ENCODE results near the gene SULF2.
"Not testable (repeated sequence)": the region's sequence is repeated elsewhere in the genome, so short reads cannot be mapped to it uniquely, and the experiment has no call there.

SULF2 gene

DNA sequence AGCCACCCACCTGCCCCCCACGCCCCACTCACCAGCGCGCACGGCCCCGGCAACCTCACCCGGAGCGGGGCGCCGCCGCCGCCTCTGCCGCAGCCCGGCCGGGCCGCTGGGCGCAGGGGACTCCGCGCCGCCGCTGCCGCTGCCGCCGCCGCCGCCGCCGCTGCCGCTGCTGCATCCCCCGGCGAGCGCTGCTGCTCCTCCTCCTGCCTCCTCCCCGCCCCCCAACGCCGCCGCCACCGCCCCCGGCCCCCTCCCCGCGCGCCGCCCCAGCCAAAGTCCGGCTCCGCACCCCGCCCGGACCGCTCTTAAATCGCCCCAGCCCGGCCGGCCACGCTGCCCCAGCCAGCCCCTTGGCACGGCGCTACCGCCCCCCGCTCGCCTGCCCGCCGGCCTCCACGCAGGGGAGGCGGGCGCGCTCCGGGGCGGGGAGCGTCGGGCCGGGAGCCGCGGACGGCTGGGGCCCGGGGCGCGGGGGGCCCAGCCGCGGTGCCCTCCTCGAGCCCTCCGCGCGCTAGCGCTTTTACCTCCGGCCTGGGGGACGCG is at the start of gene SULF2:
Gene SULF2, minus strand, starts transcription at position 171 of the 543 bp plus-strand sequence. CDS start 28,118 bp downstream, outside the sequence.
- DNase-seq, result no peak

DNA sequence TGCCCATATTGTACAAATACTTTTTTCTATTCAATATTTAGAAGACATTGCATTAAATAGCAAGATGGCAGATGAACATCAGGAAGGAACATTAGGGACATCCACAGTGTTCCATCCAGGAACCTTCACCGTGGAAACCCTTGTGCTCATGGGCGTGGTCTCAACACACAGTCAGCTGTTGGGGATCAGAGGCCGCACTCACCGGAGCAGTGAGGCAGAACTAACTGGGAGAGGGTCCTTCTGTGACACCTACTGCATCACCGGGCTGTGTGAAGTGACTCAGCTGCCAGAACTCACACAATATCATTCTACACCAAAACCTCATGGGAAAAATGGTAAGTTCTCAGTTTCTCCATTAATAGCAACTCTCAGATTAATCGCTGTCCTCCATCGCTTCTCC is 46.4 kb upstream of the SULF2 start:
- DNase-seq, result not testable (repeated sequence)

DNA sequence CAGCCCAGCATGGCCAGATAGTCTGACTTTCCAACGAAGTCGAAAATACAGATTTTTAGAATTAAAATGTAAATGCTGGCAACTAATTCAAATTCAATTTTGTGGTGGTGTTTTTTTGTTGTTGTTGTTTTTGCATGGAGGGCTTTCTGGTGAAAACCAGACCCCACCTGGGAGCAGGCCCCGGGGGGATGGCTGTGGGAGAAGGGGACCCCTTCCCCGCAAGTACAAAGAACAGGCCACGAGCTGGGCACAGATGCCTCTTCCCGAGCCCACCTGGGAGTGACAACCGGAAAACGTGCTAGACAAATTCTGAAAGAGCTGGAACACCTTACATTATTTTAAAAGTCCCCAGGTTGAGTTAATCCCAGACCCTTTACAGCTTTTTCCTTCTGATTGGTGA is 41.4 kb upstream of the SULF2 start:
- DNase-seq, result not testable (repeated sequence)

DNA sequence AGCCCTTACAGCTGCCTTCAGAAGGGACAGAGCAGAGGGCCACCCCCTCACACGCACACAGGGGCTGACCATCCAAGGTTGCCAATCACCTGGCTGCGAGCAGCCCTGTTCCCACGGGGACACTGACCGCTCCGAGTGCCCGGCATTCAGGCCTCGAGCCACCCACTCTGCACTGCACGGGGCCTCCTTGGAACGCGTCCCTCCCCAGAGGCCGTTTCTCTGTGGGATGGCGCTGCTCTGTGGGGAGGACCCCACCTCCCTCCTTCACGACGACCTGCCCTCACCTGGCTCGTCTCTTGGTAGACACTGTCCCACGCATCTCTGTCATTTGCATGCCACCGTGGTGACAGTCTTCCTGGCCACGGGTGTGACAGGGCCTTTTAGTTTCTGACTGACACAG is 40.7 kb upstream of the SULF2 start:
- DNase-seq, result not testable (repeated sequence)

DNA sequence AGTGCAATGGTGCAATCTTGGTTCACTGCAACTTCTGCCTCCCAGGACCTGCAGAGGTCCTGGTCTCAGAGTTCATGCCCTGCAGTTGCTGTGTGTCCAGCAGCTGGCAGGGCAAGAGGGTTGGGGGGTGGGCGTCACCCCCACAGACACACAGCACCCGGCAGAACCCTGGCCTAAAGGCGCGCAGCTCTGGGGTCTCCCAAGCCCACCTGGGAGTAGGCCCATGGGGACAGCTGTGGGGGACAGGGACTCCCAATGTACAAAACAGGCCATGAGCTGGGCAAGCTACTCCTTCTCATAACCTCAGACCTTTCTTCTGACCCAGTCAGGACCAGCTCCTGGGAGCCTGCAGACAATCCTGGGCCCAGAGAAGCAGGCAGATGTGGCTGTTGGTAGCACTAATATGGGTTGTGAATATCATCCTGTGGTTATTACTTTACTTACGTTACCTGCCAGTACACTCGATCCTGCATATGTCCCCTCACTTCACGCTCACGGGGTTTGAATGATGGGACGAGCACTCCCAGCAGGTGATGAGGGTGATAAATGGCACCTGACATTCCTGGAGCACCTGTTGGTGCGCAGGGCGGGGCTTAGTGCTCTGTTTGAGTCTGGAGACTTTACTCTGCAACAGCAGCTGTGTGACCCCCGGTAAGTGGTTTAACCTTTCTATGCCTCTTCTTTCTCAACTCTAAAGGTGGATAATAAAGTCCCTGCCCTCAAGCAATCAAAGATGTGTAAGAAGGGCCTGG is 39.9 kb upstream of the SULF2 start:
- no peak for DNase-seq

DNA sequence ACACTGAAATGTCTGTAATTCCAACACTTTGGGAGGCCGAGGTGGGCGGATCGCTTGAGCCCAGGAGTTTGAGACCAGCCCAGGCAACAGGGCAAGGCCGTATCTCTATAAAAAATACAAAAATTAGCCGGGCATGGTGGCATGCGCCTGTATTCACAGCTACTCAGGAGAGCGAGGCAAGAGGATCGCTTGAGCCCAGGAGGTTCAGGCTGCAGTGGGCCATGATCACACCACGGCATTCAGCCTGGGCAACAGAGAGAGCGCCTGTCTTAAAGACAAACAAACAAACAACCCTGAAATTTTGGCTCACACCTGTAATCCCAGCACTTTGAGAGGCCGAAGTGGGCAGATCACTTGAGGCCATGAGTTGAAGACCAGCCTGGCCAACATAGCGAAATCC is 38.7 kb upstream of the SULF2 start:
- not testable (repeated sequence) for DNase-seq

DNA sequence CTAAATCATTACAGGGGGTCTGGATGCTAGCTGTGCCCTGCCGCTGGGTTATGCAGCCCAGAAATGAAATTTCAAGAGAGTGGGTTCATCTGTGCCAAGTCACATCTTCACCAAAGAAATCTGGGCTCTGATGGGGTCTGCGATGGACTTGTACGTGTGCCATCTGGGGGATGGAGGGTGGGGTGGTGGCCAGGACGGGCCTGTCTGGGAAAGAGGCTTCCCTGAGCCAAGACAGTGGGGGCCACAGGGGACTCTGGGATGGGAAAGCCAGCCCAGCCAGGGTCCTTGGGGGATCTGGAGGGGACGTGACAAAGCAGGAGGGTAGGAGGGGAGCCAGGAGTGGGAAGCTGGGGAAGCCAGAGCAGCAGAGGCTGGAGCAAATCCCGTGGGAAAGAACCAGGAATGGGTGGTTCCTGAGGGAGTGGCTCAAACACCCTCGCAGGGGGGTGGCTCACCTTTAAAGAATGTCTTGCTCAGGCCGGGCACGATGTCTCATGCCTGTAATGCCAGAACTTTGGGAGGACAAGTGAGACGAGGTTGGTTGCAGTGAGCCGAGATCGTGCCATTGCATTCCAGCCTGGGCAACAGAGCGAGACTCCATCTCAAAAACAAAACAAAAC is 36.3 kb upstream of the SULF2 start:
- no peak for DNase-seq

DNA sequence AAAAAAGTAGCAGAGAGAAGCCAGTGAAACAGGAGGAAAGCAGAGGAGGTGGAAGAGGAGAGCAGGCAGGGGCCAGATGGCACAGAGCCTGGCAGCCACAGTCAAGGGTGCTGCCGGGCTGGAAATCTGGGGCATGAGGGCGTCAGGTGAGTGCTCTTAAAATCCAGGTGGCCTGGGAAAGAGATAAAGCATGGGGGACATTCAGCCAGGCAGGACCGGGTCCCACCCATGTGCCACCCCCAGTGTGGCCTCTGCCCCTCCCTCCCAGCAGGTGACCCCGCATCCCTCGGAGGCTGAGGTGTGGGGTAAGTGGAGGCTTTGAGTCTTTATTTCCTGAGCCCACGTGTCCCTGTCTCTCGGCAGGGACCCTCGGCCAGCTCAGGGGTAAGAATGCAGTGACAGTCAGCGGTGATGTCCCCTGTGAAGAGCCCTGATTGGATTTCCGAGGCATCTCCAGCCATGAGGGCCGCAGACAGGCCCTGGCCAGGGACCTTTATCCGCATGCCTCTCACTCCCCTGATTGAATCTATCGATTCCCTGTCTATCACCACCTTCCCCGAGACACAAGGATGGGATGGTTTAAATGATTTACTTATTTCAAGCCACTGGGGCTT is 33.8 kb upstream of the SULF2 start:
- DNase-seq, result no peak

DNA sequence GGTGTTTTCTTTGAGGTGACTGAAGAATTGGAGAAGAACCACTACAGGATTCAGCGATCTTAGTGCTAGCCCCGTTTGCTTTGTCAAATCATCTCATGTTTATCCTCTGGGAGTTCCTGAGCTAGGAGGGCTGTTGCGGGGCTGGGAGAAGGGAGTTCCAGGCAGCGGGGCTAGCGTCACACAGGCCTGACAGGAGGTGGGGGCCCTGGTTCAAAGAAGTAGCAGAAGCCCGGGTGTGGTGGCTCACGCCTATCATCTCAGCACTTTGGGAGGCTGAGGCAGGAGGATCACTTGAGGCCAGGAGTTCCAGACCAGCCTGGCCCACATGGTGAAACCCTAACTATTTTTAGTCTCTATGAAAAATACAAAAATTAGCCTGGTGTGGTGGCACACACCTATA is 33.2 kb upstream of the SULF2 start:
- no peak for DNase-seq

DNA sequence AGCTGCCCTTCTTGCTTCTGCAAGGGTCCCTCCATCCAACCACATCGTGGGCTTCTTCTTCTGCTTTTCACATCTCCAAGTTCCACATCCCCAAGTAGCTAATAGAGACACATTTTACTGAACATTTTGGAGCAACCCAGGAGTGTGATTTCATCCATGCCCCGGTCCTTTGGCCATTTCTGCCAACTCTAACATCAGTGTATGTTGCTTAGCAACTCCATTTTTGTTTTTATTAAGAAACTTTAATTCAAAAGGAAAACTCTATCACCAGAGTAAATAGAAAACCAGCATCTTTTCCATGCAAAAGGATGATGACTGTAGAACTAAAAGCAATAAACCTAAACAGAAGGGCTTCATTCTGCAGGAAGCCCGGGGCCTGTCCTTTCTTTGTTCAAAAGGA is 32.7 kb upstream of the SULF2 start:
- DNase-seq, result no peak

DNA sequence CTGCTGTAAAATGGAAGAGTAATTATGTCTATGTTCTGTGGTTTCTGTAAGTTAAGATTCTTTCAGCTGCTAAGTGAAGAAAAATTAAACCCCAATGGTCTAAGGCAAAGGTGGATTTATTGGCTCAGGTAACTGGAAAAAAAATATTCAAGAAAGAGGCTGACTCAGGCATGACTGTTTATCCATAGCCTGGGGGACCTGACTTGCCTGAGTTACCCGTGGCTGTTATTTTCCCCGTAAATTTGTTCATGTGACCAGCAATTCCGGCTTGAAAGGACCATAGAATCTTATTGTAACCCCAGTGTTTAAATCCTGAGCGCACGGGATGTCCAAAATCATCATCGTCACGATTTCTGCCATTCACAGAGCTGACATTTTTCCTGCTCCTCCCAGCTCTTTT is 32.3 kb upstream of the SULF2 start:
- DNase-seq, result no peak

DNA sequence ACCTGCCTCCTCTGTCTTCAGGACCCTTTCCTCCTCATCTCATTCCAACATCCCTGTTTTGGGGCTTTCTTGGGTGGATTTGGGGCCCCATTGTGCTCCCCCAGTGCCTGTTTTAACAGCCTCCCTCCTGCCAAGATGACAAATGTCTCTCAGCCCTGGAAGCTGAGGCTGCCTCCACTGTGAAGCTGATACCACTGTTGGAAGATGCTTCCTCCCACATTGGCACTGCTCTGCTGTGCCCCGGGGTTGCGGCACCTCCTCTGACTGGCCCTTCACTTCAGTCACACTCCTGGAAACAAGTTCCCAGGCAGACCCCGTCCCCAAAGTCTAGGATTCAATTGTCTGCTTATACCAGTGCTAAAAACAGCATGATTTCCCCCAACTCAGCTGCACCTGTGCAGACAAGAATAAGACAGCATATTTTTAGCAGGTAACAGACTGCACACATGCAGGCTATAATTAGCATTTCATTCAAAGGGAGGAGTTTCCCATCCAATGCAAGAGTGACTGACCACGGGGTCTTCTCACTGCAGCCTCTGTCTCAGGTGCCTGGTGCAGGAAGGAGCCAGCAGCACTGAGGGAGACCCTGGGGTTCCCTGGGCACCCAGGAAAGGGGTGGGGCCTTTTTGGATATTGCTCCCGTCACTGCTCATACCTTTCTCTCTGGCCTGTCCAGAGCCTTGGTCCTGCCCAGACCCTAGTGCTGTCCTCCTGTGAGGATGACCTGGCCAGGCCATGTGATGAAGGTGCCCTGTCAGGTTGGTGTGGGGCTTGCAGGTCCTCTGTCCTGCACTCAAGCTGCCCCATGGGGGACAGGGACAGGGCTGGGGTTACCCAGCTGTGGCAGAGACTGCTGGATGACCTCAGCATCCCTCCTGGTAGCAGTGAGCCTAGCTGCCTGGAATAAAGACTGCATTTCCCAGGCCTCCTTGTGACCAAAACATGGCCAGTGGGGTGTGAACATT is 31.5 kb upstream of the SULF2 start:
- DNase-seq, result no peak

DNA sequence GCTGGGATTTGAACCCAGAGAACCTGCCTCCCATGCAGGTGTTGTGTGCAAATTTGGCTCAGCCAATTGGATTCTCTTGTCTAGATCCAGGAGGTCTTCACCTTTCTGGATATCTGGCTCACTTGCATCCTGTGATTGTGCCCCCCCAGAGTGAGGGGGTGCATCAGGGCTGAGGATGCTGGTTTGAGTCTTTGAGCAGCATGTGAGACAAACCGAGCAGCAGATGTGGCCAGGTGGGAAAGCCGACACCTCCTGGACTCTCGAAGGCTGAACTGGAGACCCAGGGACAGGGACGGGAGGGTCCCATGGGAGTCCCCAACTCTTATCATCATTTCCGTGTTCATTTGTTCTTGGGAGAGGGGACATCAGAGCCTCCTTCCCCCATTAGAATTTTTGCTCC is 30.6 kb upstream of the SULF2 start:
- no peak for DNase-seq

DNA sequence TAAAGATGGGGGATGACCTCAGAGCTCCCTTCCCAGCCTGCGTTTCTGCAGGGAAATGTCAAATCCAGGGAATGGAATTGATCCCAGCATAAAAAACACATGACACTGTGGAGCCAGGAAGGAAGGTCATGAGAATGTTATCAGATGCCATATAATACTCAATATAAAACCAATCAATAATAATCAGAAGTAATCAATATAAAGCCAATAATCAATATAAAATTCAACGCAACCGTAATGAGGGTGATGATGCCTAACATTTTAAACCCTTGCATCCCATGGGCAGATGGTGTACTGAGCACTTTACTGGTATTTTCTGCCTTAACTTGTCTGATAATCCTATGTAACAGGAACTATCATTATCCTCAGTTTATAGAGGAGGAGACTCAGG is 30.1 kb upstream of the SULF2 start:
- DNase-seq, result no peak

DNA sequence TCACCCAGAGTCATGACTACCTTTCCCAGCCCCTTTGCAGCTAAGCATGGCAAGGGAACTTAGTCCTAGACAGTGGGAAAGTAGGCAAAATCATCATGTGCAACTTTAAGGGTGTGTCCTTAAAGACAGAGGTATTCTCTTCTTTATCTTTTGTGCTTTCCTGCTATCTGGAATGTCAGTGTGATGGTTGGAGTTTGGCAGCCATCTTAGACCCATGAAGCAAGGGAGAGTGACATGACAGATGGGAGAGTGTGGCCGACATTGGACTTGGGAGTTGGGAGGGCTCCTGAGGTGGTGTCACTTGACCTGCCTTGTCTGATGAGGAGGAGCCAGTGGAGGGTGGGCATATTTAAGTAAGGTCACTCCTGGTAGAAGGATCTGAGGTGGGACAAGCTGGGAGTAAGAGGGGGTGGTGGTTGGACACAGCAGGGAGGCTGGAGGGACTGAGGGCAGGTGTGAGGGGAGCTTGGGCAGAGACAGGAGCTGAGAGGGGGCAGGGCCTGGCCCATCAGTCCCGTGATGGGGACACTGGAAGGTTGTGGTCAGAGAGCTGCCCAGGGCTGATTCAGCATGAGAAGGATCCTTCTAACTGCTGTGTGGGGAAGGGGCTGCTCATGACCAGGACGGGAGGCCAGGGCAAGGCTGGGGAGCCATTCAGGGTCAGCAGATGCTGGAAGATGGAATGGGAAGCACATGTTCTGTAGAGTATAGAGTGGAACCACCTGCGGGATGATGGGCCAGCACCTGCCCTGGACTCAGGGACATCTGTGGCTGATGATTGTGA is 29.5 kb upstream of the SULF2 start:
- DNase-seq, result no peak

DNA sequence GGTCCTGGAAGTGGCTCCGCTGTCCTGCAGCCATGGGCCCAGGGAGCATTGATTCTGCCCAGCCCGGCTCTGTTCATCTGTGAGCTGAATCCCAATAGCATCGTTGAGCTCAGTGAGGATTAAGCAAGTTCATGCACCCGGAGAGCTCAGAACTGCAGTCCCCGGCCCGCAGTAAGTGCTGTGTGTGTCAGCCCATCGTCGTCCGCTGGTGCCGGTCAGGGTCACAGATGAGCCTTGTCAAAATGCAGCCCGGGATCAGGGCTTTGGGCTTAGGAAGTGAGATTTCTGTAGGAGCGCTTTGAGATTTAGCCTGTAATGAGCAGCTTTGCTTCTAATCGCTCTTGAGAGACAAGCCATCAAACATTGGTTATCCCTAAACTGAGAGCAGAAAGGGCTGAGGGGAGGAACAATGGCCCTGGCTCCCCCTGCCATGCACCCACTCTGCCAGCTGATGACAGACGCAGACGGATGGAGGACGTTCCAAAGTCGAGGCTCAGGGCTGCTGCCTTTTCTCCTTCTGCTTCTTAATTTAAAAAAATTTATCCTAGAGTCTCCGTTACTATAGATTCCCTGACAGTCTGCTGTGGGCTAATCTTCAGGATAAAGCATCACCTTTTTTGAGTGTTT is 25.6 kb upstream of the SULF2 start:
- no peak for DNase-seq

DNA sequence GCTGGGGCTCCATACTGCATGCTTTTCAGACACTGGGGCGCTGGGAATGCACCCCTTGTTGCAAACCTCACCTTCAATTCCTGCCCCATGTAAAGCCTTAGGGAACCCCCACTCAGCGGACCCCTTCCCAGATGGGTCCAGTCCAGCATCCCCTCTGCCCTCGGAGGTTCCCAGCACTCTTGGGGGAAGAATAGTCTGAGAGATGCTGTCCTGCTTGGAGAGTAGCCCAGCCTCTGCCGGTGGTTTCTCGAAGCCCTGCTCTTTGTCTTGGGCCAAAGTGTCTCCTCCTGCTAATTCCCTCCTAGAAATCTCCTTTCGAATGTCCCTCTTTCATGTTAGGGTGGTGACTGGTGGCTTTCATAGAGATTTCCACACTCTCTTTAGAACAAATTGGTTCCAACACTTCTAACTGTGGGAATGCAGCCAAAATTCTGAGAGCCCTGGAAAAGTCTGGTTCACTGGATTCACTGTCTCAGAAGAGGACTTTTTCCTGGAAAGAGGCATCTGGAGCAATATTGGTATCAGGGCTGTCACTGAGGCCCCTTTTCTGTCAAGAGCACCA is 24.9 kb upstream of the SULF2 start:
- DNase-seq, result no peak

DNA sequence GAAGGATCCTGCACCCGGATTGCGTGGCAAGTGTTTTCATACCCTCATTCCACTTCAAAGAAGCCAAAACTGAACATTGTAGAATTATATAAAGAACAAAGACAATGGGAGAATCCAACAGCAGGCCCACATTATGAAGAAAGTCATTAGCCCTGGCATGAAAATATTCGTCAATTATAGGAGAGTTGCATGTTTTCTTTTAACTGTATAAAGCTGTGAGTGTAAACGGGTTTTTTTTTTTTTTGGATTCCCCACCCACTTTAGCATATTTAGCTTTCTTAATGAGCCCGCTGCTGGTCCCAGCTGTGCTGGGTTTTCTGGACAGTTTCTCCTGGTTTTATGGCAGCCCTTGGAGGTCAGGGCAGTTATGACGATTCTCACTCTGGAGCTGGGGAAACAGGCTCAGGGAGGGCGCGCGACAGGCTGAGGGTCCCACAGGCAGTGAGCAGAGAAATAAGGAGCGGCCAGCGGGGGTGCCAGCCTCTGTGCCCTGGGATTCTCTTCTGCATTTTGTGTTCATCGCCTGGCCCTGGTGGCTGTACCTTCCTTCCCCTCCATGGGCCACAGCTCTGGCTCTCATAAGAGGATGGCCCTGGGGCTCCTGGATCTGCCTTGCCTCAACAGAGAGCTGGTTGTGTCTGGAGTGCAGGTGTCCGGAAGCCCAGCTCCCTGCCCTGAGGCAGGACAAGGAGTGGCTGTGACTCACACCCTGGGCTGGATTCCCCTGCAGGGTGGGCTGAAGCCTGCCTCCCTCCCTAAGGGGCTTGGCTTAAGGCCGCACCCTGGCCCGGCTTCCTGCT is 24.1 kb upstream of the SULF2 start:
- no peak for DNase-seq

DNA sequence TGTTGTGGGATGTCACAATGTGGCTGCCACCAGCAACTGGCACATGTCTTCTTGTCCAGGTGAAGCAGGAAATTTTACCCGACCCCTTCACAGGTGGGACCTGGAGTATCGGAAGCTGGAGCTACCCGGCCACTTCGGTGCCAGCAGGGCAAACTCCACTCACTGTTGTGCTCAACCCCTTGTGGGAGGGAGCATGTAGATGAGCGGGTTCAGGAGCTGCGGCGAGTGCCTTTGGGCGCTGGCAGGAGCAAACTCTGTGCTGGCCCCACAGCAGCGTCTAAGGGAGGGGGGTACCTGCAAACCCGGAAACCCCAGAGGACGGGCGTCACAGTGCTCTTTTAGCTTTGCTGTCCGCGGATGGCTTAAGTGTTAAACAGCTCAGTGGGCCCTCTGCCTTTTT is 20.7 kb upstream of the SULF2 start:
- DNase-seq, result no peak

DNA sequence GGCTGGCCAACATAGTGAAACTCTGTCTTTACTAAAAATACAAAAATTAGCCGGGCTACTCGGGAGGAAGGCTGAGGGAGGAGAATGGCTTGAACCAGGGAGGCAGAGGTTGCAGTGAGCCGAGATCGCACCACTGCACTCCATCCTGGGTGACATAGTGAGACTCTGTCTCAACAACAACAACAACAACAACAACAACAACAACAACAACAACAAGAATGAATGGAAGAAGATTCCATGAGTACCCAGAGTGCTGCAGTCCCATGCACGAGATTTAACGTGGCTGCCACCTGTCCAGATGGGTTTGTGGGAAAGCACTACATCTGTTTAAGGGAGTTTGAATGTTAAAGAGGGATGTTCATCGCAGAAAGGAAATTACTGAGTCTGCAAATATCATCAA is 19.7 kb upstream of the SULF2 start:
- not testable (repeated sequence) for DNase-seq
